Activated T-helper 1 cell treated with anti-CD3 and anti-CD28 coated beads, Interleukin-12 subunit alpha, Interleukin-12 subunit beta, Interleukin-2, Interleukin-4 antibody, amounts not matched to agents 30 ng/mL and 10 ng/mL and 1 ng/mL, durations not matched to agents 14 hours and 24 hours and 36 hours (primary cell): ENCODE data around the gene NFATC2. TPM values are rescaled to one million over a fixed set of nuclear protein-coding genes. Genes with fewer than 3 reads are reported as not detected.
"Not testable (repeated sequence)": the region's sequence is repeated elsewhere in the genome, so short reads cannot be mapped to it uniquely, and the experiment has no call there.

Experiments used
- DNase-seq: peaks from one replicate; pipeline ENCODE4 v3.0.0; 2021; ENCODE audit warnings: low spot score
- H3K27ac Mint-ChIP-seq: one replicate; pipeline ENCODE4 v1.8.0; 2021; ENCODE audit warnings: mild to moderate bottlenecking, mixed read lengths
- H3K27me3 Mint-ChIP-seq: one replicate; pipeline ENCODE4 v1.8.0; 2022; ENCODE audit warnings: mild to moderate bottlenecking, moderate library complexity, mixed read lengths; ENCODE audit not compliant: insufficient read depth
- H3K36me3 Mint-ChIP-seq: one replicate; pipeline ENCODE4 v1.8.0; 2021; ENCODE audit warnings: low read depth, mixed read lengths
- H3K4me1 Mint-ChIP-seq: one replicate; pipeline ENCODE4 v1.8.0; 2021; ENCODE audit warnings: low read depth, mixed read lengths
- H3K4me3 Mint-ChIP-seq: one replicate; pipeline ENCODE4 v1.8.0; 2021; ENCODE audit warnings: mild to moderate bottlenecking, moderate library complexity, mixed read lengths
- H3K9me3 Mint-ChIP-seq: one replicate; pipeline ENCODE4 v1.8.0; 2021; ENCODE audit warnings: mixed read lengths
- intact Hi-C: fragments of 100-400 bp; cut with micrococcal nuclease; formaldehyde crosslinking; loops from one replicate; pipeline ENCODE4 v1.15.1; 2024
- total RNA-seq: library from RNA; stranded (reverse); gene quantifications from 2 replicates; pipeline ENCODE4 v1.2.3, GENCODE V29; 2022

Gene NFATC2
- total RNA-seq, 1 donor from 2014 or later: 84.0 TPM

- Mint-ChIP-seq H3K27me3 (no peaks in the 10 kb centered on the region), H3K9me3 (peaks cover 8% of the 10 kb centered on the region), H3K4me3 (no peak overlapping the region), H3K36me3 (no peaks in the 10 kb centered on the region), H3K4me1 (no peaks in the 10 kb centered on the region), H3K27ac (no peak overlapping the region)
- intact Hi-C loops: no loop called here
- no peak for DNase-seq
Observed at GRCh38 chr20:51346686-51347485, 195.6 kb downstream of the NFATC2 start.

- intact Hi-C loops: no loop called here
- DNase-seq: no peak
- H3K4me1 Mint-ChIP-seq: no peaks in the 10 kb centered on the region
Observed at GRCh38 chr20:51345601-51346101, 196.9 kb downstream of the NFATC2 start.

GRCh38 chr20:51343802-51344201 is 198.7 kb downstream of the NFATC2 start:
- H3K36me3 Mint-ChIP-seq, H3K4me3 Mint-ChIP-seq, H3K27ac Mint-ChIP-seq, H3K9me3 Mint-ChIP-seq, H3K27me3 Mint-ChIP-seq, H3K4me1 Mint-ChIP-seq, intact Hi-C loops, DNase-seq: not testable (repeated sequence)

More at GRCh38 chr20:51345601-51346101, 196.9 kb downstream of the NFATC2 start:
- peaks cover 8% of the 10 kb centered on the region for H3K9me3 Mint-ChIP-seq
- H3K4me3 Mint-ChIP-seq: no peak overlapping the region
- no peaks in the 10 kb centered on the region for H3K36me3 Mint-ChIP-seq
- peaks cover 5% of the 10 kb centered on the region for H3K27me3 Mint-ChIP-seq
- no peak overlapping the region for H3K27ac Mint-ChIP-seq

- H3K9me3 Mint-ChIP-seq: peaks cover 8% of the 10 kb centered on the region
- peaks cover 9% of the 10 kb centered on the region for H3K27me3 Mint-ChIP-seq
- H3K4me3 Mint-ChIP-seq: no peak overlapping the region
- H3K4me1 Mint-ChIP-seq: no peaks in the 10 kb centered on the region
- no peak overlapping the region for H3K27ac Mint-ChIP-seq
- intact Hi-C loops: no loop called here
- DNase-seq: no peak
- H3K36me3 Mint-ChIP-seq: no peaks in the 10 kb centered on the region
Observed at GRCh38 chr20:51342510-51343236, 199.8 kb downstream of the NFATC2 start.

GRCh38 chr20:51341581-51341980 is 200.9 kb downstream of the NFATC2 start:
- intact Hi-C loops: no loop called here
- H3K27ac Mint-ChIP-seq: no peak overlapping the region
- peaks cover 9% of the 10 kb centered on the region for H3K27me3 Mint-ChIP-seq
- no peaks in the 10 kb centered on the region for H3K36me3 Mint-ChIP-seq
- H3K4me1 Mint-ChIP-seq: no peaks in the 10 kb centered on the region
- no peak for DNase-seq
- H3K4me3 Mint-ChIP-seq: no peak overlapping the region
- peaks cover 8% of the 10 kb centered on the region for H3K9me3 Mint-ChIP-seq

- H3K36me3 Mint-ChIP-seq: no peaks in the 10 kb centered on the region
- peaks cover 9% of the 10 kb centered on the region for H3K27me3 Mint-ChIP-seq
- DNase-seq: no peak
- no peak overlapping the region for H3K27ac Mint-ChIP-seq
- no peak overlapping the region for H3K4me3 Mint-ChIP-seq
- peaks cover 8% of the 10 kb centered on the region for H3K9me3 Mint-ChIP-seq
- H3K4me1 Mint-ChIP-seq: no peaks in the 10 kb centered on the region
- intact Hi-C loops: no loop called here
Observed at GRCh38 chr20:51340451-51340840, 202.1 kb downstream of the NFATC2 start.

GRCh38 chr20:51339721-51340450 is 202.6 kb downstream of the NFATC2 start:
- Mint-ChIP-seq H3K27ac (no peak overlapping the region), H3K4me1 (no peaks in the 10 kb centered on the region), H3K36me3 (no peaks in the 10 kb centered on the region), H3K4me3 (no peak overlapping the region), H3K27me3 (peaks cover 9% of the 10 kb centered on the region), H3K9me3 (peaks cover 8% of the 10 kb centered on the region)
- DNase-seq: no peak
- intact Hi-C loops: no loop called here

GRCh38 chr20:51338692-51339440 is 203.7 kb downstream of the NFATC2 start:
- intact Hi-C loops: no loop called here
- no peak overlapping the region for H3K27ac Mint-ChIP-seq
- no peak overlapping the region for H3K4me3 Mint-ChIP-seq
- no peak for DNase-seq
- no peaks in the 10 kb centered on the region for H3K36me3 Mint-ChIP-seq
- no peaks in the 10 kb centered on the region for H3K4me1 Mint-ChIP-seq
- peaks cover 7% of the 10 kb centered on the region for H3K9me3 Mint-ChIP-seq
- peaks cover 9% of the 10 kb centered on the region for H3K27me3 Mint-ChIP-seq

GRCh38 chr20:51337126-51337805 is 205.3 kb downstream of the NFATC2 start:
- Mint-ChIP-seq H3K4me3 (no peak overlapping the region), H3K27ac (no peak overlapping the region), H3K36me3 (no peaks in the 10 kb centered on the region), H3K4me1 (no peaks in the 10 kb centered on the region), H3K27me3 (peaks cover 9% of the 10 kb centered on the region), H3K9me3 (no peaks in the 10 kb centered on the region)
- intact Hi-C loops: no loop called here
- DNase-seq: no peak

Other genes with a start within 250 kb of the NFATC2 start
- 19.6 and 20.6 TPM in 2 replicates for gene ATP9A, start 225.7 kb upstream of the NFATC2 start, total RNA-seq